Measurements from ENCODE around the gene IL11. TPM values are rescaled to one million over a fixed set of nuclear protein-coding genes. Genes with fewer than 3 reads are reported as not detected.

IL11 gene
- total RNA-seq, 2 experiments from 2014 or later, result not detected

GRCh38 chr19:55389386-55390317, 19.4 kb upstream of the IL11 start:
- Mint-ChIP-seq H3K4me1 (ENCODE audit: low read depth) (peaks cover 43% of the 10 kb centered on the region), H3K9me3 (no peaks in the 10 kb centered on the region), H3K27ac (peak overlapping the region; percentile 63), H3K36me3 (ENCODE audit: low read depth) (peaks cover 46% of the 10 kb centered on the region), H3K4me3 (peak overlapping the region; percentile 26), H3K27me3 (ENCODE audit: low read depth) (no peaks in the 10 kb centered on the region)
- intact Hi-C loops (cut with micrococcal nuclease), result loop anchor here (5.0 kb wide), 2 partner anchors 253 to 927 kb away; partner anchors contain the start of genes LENG9, ZNF580 and ZNF581
- DNase-seq, result no peak
- CTCF ChIA-PET, result interaction anchor here (0.6 kb wide), 2 partner anchors 15 to 957 kb away, joined by 3 read pairs; no protein-coding TSS in a partner anchor

GRCh38 chr19:55387736-55388497, 17.7 kb upstream of the IL11 start:
- no peak for DNase-seq
- Mint-ChIP-seq H3K27me3 (ENCODE audit: low read depth) (no peaks in the 10 kb centered on the region), H3K36me3 (ENCODE audit: low read depth) (peaks cover 46% of the 10 kb centered on the region), H3K4me1 (ENCODE audit: low read depth) (peaks cover 50% of the 10 kb centered on the region), H3K27ac (peak overlapping the region; percentile 65), H3K9me3 (no peaks in the 10 kb centered on the region), H3K4me3 (peak overlapping the region; percentile 100)
- CTCF ChIA-PET, result interaction anchor here (1.4 kb wide), 1 partner anchor 86 kb away, joined by 4 read pairs; no protein-coding TSS in a partner anchor
- intact Hi-C loops (cut with micrococcal nuclease), result loop anchor here (5.0 kb wide), 2 partner anchors 254 to 926 kb away; partner anchors contain the start of genes LENG9, ZNF580 and ZNF581

- Mint-ChIP-seq H3K36me3 (ENCODE audit: low read depth) (peaks cover 46% of the 10 kb centered on the region), H3K4me3 (peak overlapping the region; percentile 100), H3K4me1 (ENCODE audit: low read depth) (peaks cover 59% of the 10 kb centered on the region), H3K27me3 (ENCODE audit: low read depth) (no peaks in the 10 kb centered on the region), H3K9me3 (no peaks in the 10 kb centered on the region), H3K27ac (peak overlapping the region; percentile 97)
- CTCF ChIA-PET, result no interaction called here
- DNase-seq, result peak; percentile 22
- intact Hi-C loops (cut with micrococcal nuclease), result loop anchor here (5.0 kb wide), 2 partner anchors 256 to 924 kb away; partner anchors contain the start of genes LENG9, ZNF580 and ZNF581
These were observed 16.3 kb upstream of the IL11 start for GRCh38 chr19:55386493-55386971.

- H3K9me3 Mint-ChIP-seq, result no peaks in the 10 kb centered on the region
- H3K36me3 Mint-ChIP-seq (ENCODE audit: low read depth), result peaks cover 46% of the 10 kb centered on the region
- intact Hi-C loops (cut with micrococcal nuclease), result loop anchor here (1.0 to 5.0 kb wide), 10 partner anchors 22 to 924 kb away; partner anchors contain the start of genes FIZ1, HSPBP1, KMT5C and LENG9
- H3K27me3 Mint-ChIP-seq (ENCODE audit: low read depth), result no peaks in the 10 kb centered on the region
- H3K4me3 Mint-ChIP-seq, result peak within 1 kb of the TSS; percentile 100
- peak; percentile 99 for DNase-seq
- H3K4me1 Mint-ChIP-seq (ENCODE audit: low read depth), result peaks cover 59% of the 10 kb centered on the region
- CTCF ChIA-PET, result no interaction called here
- peak within 1 kb of the TSS; percentile 97 for H3K27ac Mint-ChIP-seq
These were observed 15.6 kb upstream of the IL11 start, which contains the start of gene RPL28 for GRCh38 chr19:55385724-55386492. Gene RPL28, plus strand, starts transcription at chr19:55385932. Its CDS starts 426 bp downstream, at chr19:55386358.

- H3K27ac Mint-ChIP-seq, result peak overlapping the region; percentile 97
- H3K4me3 Mint-ChIP-seq, result peak overlapping the region; percentile 100
- H3K4me1 Mint-ChIP-seq (ENCODE audit: low read depth), result peaks cover 54% of the 10 kb centered on the region
- DNase-seq, result peak; percentile 99
- intact Hi-C loops (cut with micrococcal nuclease), result loop anchor here (1.0 to 5.0 kb wide), 10 partner anchors 23 to 923 kb away; partner anchors contain the start of genes FIZ1, HSPBP1, KMT5C and LENG9
- H3K27me3 Mint-ChIP-seq (ENCODE audit: low read depth), result no peaks in the 10 kb centered on the region
- no peaks in the 10 kb centered on the region for H3K9me3 Mint-ChIP-seq
- H3K36me3 Mint-ChIP-seq (ENCODE audit: low read depth), result peaks cover 43% of the 10 kb centered on the region
- CTCF ChIA-PET, result interaction anchor here (0.6 to 3.2 kb wide), 9 partner anchors 24 to 267 kb away, joined by 3 to 26 read pairs (median 4); no protein-coding TSS in a partner anchor
These were observed 14.9 kb upstream of the IL11 start for GRCh38 chr19:55384920-55385723.

- H3K4me3 Mint-ChIP-seq, result peak within 1 kb of the TSS; percentile 100
- peak within 1 kb of the TSS; percentile 97 for H3K27ac Mint-ChIP-seq
- CTCF ChIA-PET, result interaction anchor here (0.6 to 3.2 kb wide), 9 partner anchors 25 to 266 kb away, joined by 3 to 26 read pairs (median 4); no protein-coding TSS in a partner anchor
- DNase-seq, result peak; percentile 50
- peaks cover 47% of the 10 kb centered on the region for H3K4me1 Mint-ChIP-seq (ENCODE audit: low read depth)
- H3K27me3 Mint-ChIP-seq (ENCODE audit: low read depth), result no peaks in the 10 kb centered on the region
- peaks cover 36% of the 10 kb centered on the region for H3K36me3 Mint-ChIP-seq (ENCODE audit: low read depth)
- no peaks in the 10 kb centered on the region for H3K9me3 Mint-ChIP-seq
- intact Hi-C loops (cut with micrococcal nuclease), result loop anchor here (2.0 kb wide), 1 partner anchor 92 kb away; no protein-coding TSS in a partner anchor
These were observed 14.1 kb upstream of the IL11 start, which contains the start of gene TMEM238 for GRCh38 chr19:55384131-55384919. Gene TMEM238, minus strand, starts transcription at chr19:55384292. Its CDS starts 33 bp downstream, at chr19:55384259.

GRCh38 chr19:55383279-55384130, 13.2 kb upstream of the IL11 start:
- Mint-ChIP-seq H3K27me3 (ENCODE audit: low read depth) (no peaks in the 10 kb centered on the region), H3K4me1 (ENCODE audit: low read depth) (peaks cover 40% of the 10 kb centered on the region), H3K4me3 (peak overlapping the region; percentile 84), H3K9me3 (no peaks in the 10 kb centered on the region), H3K36me3 (ENCODE audit: low read depth) (peaks cover 29% of the 10 kb centered on the region), H3K27ac (peak overlapping the region; percentile 89)
- CTCF ChIA-PET, result interaction anchor here (1.2 to 3.2 kb wide), 6 partner anchors 25 to 91 kb away, joined by 3 to 26 read pairs (median 4); no protein-coding TSS in a partner anchor
- intact Hi-C loops (cut with micrococcal nuclease), result loop anchor here (1.0 to 2.0 kb wide), 3 partner anchors 82 to 171 kb away; no protein-coding TSS in a partner anchor
- DNase-seq, result peak; percentile 65

GRCh38 chr19:55382522-55383054, 12.3 kb upstream of the IL11 start:
- Mint-ChIP-seq H3K27ac (peak overlapping the region; percentile 89), H3K27me3 (ENCODE audit: low read depth) (no peaks in the 10 kb centered on the region), H3K9me3 (no peaks in the 10 kb centered on the region), H3K4me3 (peak overlapping the region; percentile 84), H3K36me3 (ENCODE audit: low read depth) (peaks cover 20% of the 10 kb centered on the region), H3K4me1 (ENCODE audit: low read depth) (peaks cover 31% of the 10 kb centered on the region)
- CTCF ChIA-PET, result interaction anchor here (1.2 to 3.2 kb wide), 2 partner anchors 80 to 90 kb away, joined by 3 to 26 read pairs; no protein-coding TSS in a partner anchor
- no peak for DNase-seq
- intact Hi-C loops (cut with micrococcal nuclease), result loop anchor here (1.0 kb wide), 2 partner anchors 81 to 170 kb away; no protein-coding TSS in a partner anchor

- CTCF ChIA-PET, result interaction anchor here (3.2 kb wide), 1 partner anchor 80 kb away, joined by 26 read pairs; no protein-coding TSS in a partner anchor
- no peak overlapping the region for H3K4me3 Mint-ChIP-seq
- no peak overlapping the region for H3K27ac Mint-ChIP-seq
- no peaks in the 10 kb centered on the region for H3K27me3 Mint-ChIP-seq (ENCODE audit: low read depth)
- peaks cover 14% of the 10 kb centered on the region for H3K36me3 Mint-ChIP-seq (ENCODE audit: low read depth)
- no peaks in the 10 kb centered on the region for H3K9me3 Mint-ChIP-seq
- intact Hi-C loops (cut with micrococcal nuclease), result no loop called here
- H3K4me1 Mint-ChIP-seq (ENCODE audit: low read depth), result peaks cover 25% of the 10 kb centered on the region
- DNase-seq, result no peak
These were observed 11.8 kb upstream of the IL11 start for GRCh38 chr19:55382013-55382412.
